ENCODE results near the gene ARRDC3.

Gene ARRDC3

DNA sequence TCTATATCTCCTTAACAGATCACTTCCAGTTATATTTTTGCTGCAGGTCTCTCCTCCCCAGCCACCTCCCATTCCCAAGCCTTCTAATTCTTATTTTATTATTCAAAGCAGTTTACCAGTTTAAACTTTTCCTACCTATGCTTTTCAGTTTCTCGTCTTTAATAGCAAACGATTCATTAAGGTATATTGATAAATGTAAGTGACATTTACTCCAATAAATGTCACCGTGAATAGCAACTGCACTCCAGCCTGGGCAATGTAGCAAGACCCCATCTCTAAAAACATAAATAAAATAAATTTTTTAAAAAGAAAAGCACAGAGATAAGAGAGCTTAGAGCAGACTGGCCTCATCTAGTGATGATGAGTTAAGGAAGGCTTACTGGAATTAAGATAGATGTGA, 42.6 kb downstream of the ARRDC3 start:
- Histone ChIP-seq H3K36me3 (replicated peaks) (no peaks in the 10 kb centered on the region), H3K27ac (no peak overlapping the region), H3K27me3 (replicated peaks) (no peaks in the 10 kb centered on the region), H3K4me3 (ENCODE audit: low read depth, low read length) (no peak overlapping the region)
- in situ Hi-C loops (cut with HindIII; ENCODE audit: low pct_ligation_motif_present, low sequenced_read_pairs), result no loop called here
- TF ChIP-seq, protein P1, sequence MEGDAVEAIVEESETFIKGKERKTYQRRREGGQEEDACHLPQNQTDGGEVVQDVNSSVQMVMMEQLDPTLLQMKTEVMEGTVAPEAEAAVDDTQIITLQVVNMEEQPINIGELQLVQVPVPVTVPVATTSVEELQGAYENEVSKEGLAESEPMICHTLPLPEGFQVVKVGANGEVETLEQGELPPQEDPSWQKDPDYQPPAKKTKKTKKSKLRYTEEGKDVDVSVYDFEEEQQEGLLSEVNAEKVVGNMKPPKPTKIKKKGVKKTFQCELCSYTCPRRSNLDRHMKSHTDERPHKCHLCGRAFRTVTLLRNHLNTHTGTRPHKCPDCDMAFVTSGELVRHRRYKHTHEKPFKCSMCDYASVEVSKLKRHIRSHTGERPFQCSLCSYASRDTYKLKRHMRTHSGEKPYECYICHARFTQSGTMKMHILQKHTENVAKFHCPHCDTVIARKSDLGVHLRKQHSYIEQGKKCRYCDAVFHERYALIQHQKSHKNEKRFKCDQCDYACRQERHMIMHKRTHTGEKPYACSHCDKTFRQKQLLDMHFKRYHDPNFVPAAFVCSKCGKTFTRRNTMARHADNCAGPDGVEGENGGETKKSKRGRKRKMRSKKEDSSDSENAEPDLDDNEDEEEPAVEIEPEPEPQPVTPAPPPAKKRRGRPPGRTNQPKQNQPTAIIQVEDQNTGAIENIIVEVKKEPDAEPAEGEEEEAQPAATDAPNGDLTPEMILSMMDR (IDR thresholded peaks at IDR 0.05; ENCODE audit: low read depth, low read length, missing control alignments), result no peak
- DNase-seq, result no peak

DNA sequence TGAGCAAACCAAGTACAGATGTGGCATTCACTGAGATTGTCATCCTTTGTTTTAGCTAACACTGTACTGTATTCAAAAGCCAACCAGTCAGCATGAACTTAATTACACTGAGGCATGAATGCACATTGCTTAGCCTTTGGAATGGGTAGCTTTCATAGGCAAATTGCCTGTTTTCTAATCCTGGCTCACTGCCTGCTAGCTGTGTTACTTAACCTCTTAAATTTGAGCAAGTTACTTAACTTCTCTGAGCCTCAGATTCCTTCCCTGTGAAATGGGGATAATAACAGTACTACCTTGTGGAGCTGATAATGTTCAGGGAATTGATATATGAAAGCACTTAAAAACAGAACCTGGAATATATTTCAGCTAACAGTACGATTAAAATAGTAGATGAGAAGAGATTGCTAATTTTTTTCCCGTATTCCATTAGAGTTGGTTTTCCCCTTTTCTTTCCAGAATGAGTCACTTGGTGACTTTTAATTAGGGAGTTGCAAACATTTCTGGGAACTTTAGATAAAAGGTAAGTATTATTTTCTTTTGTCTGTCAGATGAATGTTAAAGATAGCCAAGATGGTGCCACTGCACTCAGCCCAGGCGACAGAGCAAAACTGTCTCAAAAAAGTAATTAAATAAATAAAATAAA, 43.9 kb downstream of the ARRDC3 start:
- no peaks in the 10 kb centered on the region for H3K36me3 ChIP-seq (replicated peaks)
- TF ChIP-seq, protein P1 (IDR thresholded peaks at IDR 0.05; ENCODE audit: low read depth, low read length, missing control alignments), result no peak
- in situ Hi-C loops (cut with HindIII; ENCODE audit: low pct_ligation_motif_present, low sequenced_read_pairs), result no loop called here

DNA sequence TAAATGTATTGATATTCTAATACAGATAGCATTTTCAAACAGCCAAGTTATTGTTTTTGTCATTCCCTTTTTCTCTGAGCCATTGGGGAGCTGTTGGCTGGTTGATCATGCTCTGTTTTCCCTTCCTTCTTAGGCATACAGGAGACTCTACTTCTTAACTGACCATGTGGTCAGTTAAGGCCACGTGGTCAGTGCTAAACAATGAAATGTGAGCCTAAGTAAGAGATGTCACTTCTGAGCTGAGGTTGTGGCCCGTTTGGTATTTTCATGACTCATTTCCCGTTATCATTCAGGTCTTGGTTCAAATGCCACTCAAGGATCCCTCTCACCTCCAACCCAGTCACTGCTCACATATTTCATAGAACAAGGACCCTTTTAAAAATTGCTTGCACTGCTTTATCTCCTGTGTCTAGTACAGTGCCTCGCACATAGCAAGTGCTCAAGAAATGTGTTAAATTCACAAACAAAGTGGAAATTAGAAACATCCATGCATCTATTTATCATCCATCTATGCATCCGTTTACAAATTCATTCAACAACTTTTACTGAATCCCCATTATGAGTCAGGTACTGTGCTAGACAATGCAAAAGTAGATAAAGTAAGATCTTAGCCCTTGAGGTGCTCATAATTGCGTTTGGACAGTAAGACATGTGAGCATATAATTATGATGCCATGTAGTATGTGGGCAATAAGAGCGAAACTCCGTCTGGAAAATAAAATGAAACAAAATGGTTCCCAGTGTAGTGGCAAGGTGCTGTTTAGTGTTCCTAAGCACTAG, 50.7 kb downstream of the ARRDC3 start:
- Histone ChIP-seq H3K36me3 (replicated peaks) (no peaks in the 10 kb centered on the region), H3K27me3 (replicated peaks) (no peaks in the 10 kb centered on the region), H3K27ac (no peak overlapping the region), H3K4me3 (ENCODE audit: low read depth, low read length) (no peak overlapping the region)
- TF ChIP-seq, protein P1 (IDR thresholded peaks at IDR 0.05; ENCODE audit: low read depth, low read length, missing control alignments), result no peak
- DNase-seq, result peak; percentile 74
- in situ Hi-C loops (cut with HindIII; ENCODE audit: low pct_ligation_motif_present, low sequenced_read_pairs), result no loop called here

More for the DNA sequence above, 43.9 kb downstream of the ARRDC3 start:
- Histone ChIP-seq H3K27me3 (replicated peaks) (no peaks in the 10 kb centered on the region), H3K27ac (no peak overlapping the region), H3K4me3 (ENCODE audit: low read depth, low read length) (no peak overlapping the region)
- no peak for DNase-seq

DNA sequence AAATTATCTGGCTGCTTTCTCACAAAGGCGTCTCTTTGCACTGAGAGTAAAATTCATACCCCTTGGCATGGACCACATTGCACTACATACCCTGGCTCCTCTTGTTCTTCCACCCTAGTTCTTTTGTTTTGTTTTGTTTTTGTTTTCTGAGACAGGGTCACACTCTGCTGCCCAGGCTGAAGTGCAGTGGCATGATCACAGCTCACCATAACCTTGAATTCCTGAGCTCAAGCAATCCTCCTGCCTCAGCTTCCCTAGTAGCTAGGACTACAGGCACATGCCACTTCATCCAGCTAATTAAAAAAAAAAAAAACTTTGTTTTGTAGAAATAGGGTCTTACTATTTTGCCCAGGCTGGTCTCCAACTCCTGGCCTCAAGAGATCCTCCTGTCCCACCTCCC, 51.4 kb downstream of the ARRDC3 start:
- Histone ChIP-seq H3K27ac (no peak overlapping the region), H3K36me3 (replicated peaks) (no peaks in the 10 kb centered on the region), H3K27me3 (replicated peaks) (no peaks in the 10 kb centered on the region), H3K4me3 (ENCODE audit: low read depth, low read length) (no peak overlapping the region)
- no peak for DNase-seq
- TF ChIP-seq, protein P1 (IDR thresholded peaks at IDR 0.05; ENCODE audit: low read depth, low read length, missing control alignments), result no peak
- in situ Hi-C loops (cut with HindIII; ENCODE audit: low pct_ligation_motif_present, low sequenced_read_pairs), result no loop called here

DNA sequence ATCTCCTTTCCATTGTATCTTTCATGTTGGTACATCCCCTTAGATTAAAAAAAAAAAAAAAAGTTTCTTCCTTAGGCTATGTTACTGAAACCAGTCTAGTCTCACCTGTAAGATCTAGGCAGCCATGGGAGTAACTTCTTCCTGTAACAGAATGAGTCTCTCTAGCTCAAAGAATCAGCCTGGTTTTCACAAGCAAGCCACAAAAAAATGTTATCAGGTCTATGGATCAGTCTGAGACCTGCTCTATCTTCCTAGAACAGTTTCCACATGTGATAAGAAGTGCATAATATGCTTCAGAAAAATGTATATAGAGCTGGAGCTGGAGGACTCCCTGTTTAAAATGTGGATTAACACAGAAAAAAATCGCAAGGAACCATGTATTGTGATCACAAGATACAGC, 53.8 kb downstream of the ARRDC3 start:
- no peaks in the 10 kb centered on the region for H3K27me3 ChIP-seq (replicated peaks)
- H3K4me3 ChIP-seq (ENCODE audit: low read depth, low read length), result no peak overlapping the region
- in situ Hi-C loops (cut with HindIII; ENCODE audit: low pct_ligation_motif_present, low sequenced_read_pairs), result no loop called here
- DNase-seq, result no peak
- TF ChIP-seq, protein P1 (IDR thresholded peaks at IDR 0.05; ENCODE audit: low read depth, low read length, missing control alignments), result no peak
- H3K27ac ChIP-seq, result no peak overlapping the region
- no peaks in the 10 kb centered on the region for H3K36me3 ChIP-seq (replicated peaks)

All from brain microvascular endothelial cell (primary cell).